DND-41 (cell line): ENCODE results near the gene MCC.

Experiments
- ATAC-seq: fragments of 200-7000 bp; cut with Tn5 transposase; 3 replicates; pipeline ENCODE4 v1.9.1; 2021; ENCODE audit warnings: low read depth; ENCODE audit not compliant: insufficient read depth
- DNase-seq: peaks from one replicate; pipeline ENCODE4 v3.0.0-alpha.2; 2020
- H2AFZ ChIP-seq: 2 replicates; pipeline ENCODE4 v1.6.0; 2012; ENCODE audit warnings: low read depth, low read length
- H3K27ac ChIP-seq: 2 replicates; pipeline ENCODE4 v1.5.1; 2012; ENCODE audit warnings: low read length, inconsistent platforms
- H3K27me3 ChIP-seq: fragments of 200-600 bp; sonication (generic); 2 replicates; pipeline ENCODE4 v1.6.0; 2012; ENCODE audit warnings: low read length, mild to moderate bottlenecking, inconsistent platforms; ENCODE audit not compliant: insufficient read depth, poor library complexity
- H3K36me3 ChIP-seq: 2 replicates; pipeline ENCODE4 v1.5.1; 2012; ENCODE audit warnings: low read length, inconsistent platforms; ENCODE audit not compliant: insufficient read depth
- H3K4me1 ChIP-seq: 2 replicates; pipeline ENCODE4 v1.5.1; 2012; ENCODE audit warnings: mild to moderate bottlenecking, low read length; ENCODE audit not compliant: insufficient read depth
- H3K4me2 ChIP-seq: 2 replicates; pipeline ENCODE4 v1.6.0; 2012; ENCODE audit warnings: mild to moderate bottlenecking, moderate library complexity, low read length, inconsistent platforms; ENCODE audit not compliant: insufficient read depth
- H3K4me3 ChIP-seq, 2 experiments: fragments of 200-600 bp in 1 of 2; shearing (Covaris generic) in 1 of 2; 2 replicates each; pipeline ENCODE4 v1.5.1; 2012 to 2016; ENCODE audit warnings: inconsistent platforms in 2 of 2, low read length in 2 of 2, mild to moderate bottlenecking in 2 of 2, low read depth in 1 of 2, moderate library complexity in 1 of 2
- H3K79me2 ChIP-seq: 2 replicates; pipeline ENCODE4 v1.6.0; 2012; ENCODE audit warnings: low read length, inconsistent platforms; ENCODE audit not compliant: insufficient read depth
- H3K9ac ChIP-seq: 2 replicates; pipeline ENCODE4 v1.6.0; 2012; ENCODE audit warnings: low read depth, mild to moderate bottlenecking, inconsistent platforms, low read length, moderate library complexity
- H3K9me3 ChIP-seq: 2 replicates; pipeline ENCODE4 v1.5.1; 2012; ENCODE audit warnings: low read length, moderate library complexity, mild to moderate bottlenecking, inconsistent platforms; ENCODE audit not compliant: insufficient read depth, severe bottlenecking
- H4K20me1 ChIP-seq: 2 replicates; pipeline ENCODE4 v1.6.0; 2012; ENCODE audit warnings: low read length; ENCODE audit not compliant: insufficient read depth
- EZH2 ChIP-seq: IDR thresholded peaks from 3 replicates; pipeline ENCODE4 v1.6.1; 2012; ENCODE audit warnings: borderline replicate concordance, low read depth, mild to moderate bottlenecking, moderate library complexity, low read length, inconsistent platforms; ENCODE audit not compliant: severe bottlenecking
- TF ChIP-seq, protein P1 (sequence below): IDR thresholded peaks from 2 replicates; pipeline ENCODE4 v1.5.1; 2012; ENCODE audit warnings: borderline replicate concordance, low read length, moderate library complexity, mild to moderate bottlenecking; ENCODE audit not compliant: poor library complexity, severe bottlenecking; ENCODE audit errors: extremely low read depth

MCC gene

DNA sequence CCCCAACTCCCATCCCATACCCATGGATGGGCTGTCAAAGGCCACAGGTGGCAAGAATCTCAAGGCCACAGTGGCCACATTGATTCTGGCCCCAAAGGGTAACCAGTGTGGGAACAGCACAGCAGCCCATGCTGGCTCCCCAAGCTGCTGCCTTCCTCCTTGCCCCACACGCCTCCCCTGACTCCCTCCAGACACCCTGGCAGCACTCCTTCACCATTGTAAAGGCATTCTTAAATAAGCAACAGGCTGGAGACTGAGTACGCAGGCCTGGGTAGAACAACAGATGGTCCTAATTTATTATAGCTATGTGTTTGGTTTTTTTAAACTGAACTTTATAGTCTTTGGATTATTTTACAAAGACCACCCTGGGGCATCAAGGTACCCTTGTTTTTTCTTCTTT lies 212.3 kb downstream of the MCC start:
- Histone ChIP-seq H3K27me3 (no peaks in the 10 kb centered on the region), H2AFZ (no peak overlapping the region), H3K79me2 (no peaks in the 10 kb centered on the region), H3K4me1 (peaks cover 2% of the 10 kb centered on the region; the same call in 1 of the 2 replicates), H3K9me3 (no peaks in the 10 kb centered on the region), H3K4me3 (no peak overlapping the region), H3K9ac (no peak overlapping the region), H3K27ac (no peak overlapping the region), H3K36me3 (no peaks in the 10 kb centered on the region), H3K4me2 (no peak overlapping the region), H4K20me1 (no peaks in the 10 kb centered on the region)
- DNase-seq: no peak
- TF ChIP-seq, protein P1, sequence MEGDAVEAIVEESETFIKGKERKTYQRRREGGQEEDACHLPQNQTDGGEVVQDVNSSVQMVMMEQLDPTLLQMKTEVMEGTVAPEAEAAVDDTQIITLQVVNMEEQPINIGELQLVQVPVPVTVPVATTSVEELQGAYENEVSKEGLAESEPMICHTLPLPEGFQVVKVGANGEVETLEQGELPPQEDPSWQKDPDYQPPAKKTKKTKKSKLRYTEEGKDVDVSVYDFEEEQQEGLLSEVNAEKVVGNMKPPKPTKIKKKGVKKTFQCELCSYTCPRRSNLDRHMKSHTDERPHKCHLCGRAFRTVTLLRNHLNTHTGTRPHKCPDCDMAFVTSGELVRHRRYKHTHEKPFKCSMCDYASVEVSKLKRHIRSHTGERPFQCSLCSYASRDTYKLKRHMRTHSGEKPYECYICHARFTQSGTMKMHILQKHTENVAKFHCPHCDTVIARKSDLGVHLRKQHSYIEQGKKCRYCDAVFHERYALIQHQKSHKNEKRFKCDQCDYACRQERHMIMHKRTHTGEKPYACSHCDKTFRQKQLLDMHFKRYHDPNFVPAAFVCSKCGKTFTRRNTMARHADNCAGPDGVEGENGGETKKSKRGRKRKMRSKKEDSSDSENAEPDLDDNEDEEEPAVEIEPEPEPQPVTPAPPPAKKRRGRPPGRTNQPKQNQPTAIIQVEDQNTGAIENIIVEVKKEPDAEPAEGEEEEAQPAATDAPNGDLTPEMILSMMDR: no peak
- no peak for TF ChIP-seq EZH2
- no peak for ATAC-seq

DNA sequence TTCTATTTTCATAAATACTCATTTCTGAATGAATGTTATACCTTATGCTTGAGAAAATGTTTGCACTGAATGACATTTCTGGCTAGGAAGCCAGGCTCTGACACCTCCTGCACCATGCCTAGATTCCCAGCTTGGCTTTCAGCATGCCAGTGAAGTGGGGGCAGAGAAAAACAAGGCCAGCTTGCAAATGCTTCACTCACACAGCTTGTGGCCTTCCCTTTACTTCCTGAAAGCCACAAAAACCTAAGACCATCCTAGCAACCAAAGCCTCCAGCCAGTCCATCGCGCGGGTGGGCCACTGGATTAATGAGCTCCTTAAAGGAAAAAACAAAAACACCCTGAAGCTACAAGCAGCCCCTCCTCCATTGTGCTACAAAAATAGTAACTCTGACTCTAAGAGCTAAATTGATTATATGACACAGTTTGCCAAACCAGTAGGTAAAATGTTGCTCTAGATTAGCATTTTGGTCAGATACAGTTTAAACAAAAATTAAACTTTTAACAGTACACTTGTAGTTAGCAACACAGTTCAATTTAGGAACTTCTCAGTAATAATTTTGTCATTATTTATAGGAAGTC lies 213.3 kb downstream of the MCC start:
- peaks cover 2% of the 10 kb centered on the region; the same call in 1 of the 2 replicates for H3K4me1 ChIP-seq
- TF ChIP-seq, protein P1: no peak
- TF ChIP-seq EZH2: no peak
- H2AFZ ChIP-seq: no peak overlapping the region
- H3K4me2 ChIP-seq: no peak overlapping the region
- H3K27me3 ChIP-seq: no peaks in the 10 kb centered on the region
- H3K9me3 ChIP-seq: no peaks in the 10 kb centered on the region
- DNase-seq (no peak), ATAC-seq (no peak)
- no peaks in the 10 kb centered on the region for H3K79me2 ChIP-seq
- H3K36me3 ChIP-seq: no peaks in the 10 kb centered on the region
- H3K4me3 ChIP-seq: no peak overlapping the region
- no peaks in the 10 kb centered on the region for H4K20me1 ChIP-seq
- no peak overlapping the region for H3K27ac ChIP-seq
- no peak overlapping the region for H3K9ac ChIP-seq

DNA sequence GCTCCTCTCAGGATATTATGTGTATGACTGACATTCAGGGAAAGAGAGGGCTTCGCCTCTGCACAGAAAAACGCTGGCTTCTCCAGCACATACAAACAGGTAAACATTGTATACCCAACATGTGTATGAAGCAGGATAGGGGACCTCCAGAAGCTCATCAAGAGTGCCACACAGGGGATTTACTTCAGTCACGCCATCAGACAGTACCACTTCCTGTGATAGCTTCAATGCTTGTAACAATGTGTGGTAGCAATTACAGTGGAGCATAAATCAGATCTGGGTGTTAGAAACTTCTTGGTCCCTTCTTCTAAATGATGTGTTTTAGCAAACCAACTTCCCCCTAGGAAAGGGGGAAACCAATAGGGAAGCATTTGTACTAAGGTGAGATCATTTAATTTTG lies 214.3 kb downstream of the MCC start:
- H4K20me1 ChIP-seq: no peaks in the 10 kb centered on the region
- no peak overlapping the region for H3K4me2 ChIP-seq
- no peaks in the 10 kb centered on the region for H3K79me2 ChIP-seq
- ATAC-seq (peak; percentile 90), DNase-seq (peak; percentile 14)
- TF ChIP-seq EZH2: no peak
- TF ChIP-seq, protein P1: no peak
- no peak overlapping the region for H3K27ac ChIP-seq
- no peaks in the 10 kb centered on the region for H3K36me3 ChIP-seq
- peaks cover 6% of the 10 kb centered on the region; the same call in 1 of the 2 replicates for H3K4me1 ChIP-seq
- H3K27me3 ChIP-seq: no peaks in the 10 kb centered on the region
- H3K4me3 ChIP-seq: no peak overlapping the region
- H3K9me3 ChIP-seq: no peaks in the 10 kb centered on the region
- H2AFZ ChIP-seq: no peak overlapping the region
- H3K9ac ChIP-seq: no peak overlapping the region
